ENCODE measurements around the gene TSPAN9.

TSPAN9 gene

GRCh38 chr12:3316776-3317480, 239.7 kb downstream of the TSPAN9 start:
- DNase-seq (ENCODE audit: low read depth): no peak

- DNase-seq (ENCODE audit: low read depth): no peak
Measured at GRCh38 chr12:3317481-3317815, 240.3 kb downstream of the TSPAN9 start.

GRCh38 chr12:3317841-3318501, 240.8 kb downstream of the TSPAN9 start:
- DNase-seq (ENCODE audit: low read depth): no peak

DNA sequence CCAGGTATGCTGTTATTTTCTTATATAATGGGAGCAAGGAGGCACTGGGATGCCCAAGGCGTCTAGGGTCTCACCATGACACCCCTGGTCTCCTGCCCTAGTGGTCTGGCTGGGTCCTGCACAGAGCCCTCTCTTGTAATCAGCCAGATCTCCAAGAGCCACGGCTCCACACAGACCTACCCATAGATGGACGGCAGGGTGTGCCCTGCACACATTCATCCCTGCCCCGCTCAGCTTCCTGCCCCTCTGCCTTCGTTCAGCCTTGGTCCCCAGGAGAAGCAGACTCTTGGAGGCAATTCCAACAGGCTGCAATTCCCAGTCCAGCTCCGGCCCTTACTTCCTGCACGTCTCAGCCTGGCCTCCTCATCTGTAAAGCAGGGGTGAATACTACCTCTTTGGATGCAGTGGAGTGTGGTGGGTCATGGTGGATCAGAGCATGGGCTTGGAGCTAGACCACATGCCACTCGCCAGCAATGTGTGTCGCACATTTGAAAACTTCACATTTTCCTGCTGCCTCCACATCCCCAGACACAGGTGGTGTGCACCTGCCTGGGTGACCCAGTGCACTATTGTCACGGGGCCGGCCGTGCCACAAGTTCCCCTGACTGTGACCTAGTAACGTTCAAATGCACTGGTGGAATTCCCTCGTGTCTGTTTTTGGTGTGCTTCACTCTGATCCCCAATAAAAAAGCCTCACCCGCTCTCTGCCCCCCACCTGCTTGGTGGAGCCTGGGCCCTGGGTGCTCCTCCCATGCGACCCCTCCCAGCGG, 242.7 kb downstream of the TSPAN9 start:
- no peak for DNase-seq (ENCODE audit: low read depth)

DNA sequence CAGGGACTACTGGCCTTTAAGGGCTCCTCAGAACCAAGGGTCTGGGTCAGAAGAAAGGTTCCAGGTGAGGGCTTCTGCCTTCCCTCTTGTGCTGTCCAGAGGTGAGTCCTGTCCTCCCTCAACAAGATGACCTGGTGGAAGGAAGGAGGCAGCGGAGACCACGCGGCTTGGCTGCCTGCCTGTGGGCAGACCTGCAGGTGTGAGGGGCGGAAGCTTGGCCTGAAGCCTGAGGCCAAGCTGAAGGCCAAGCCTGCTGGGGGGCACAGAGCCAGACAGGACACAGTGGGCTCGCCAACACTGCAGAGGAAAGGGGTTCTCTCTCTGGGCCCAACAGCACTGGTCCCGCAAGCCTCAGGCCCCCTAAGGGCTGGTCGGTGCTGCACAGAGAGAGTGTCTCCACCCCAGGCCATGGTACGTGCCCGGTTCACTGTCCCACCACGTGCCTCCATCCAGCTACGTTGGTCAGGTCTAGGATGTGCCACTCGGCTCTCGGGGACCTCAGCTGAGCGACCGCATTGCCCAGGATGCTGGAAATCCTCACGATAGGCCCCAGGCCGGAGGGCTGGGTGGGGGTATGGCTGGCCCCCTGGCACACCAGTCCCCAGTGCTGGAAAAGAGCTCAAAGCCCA, 243.8 kb downstream of the TSPAN9 start:
- DNase-seq (ENCODE audit: low read depth): no peak

- DNase-seq (ENCODE audit: low read depth): no peak
Measured at GRCh38 chr12:3321881-3322280, 244.7 kb downstream of the TSPAN9 start.

- DNase-seq (ENCODE audit: low read depth): no peak
Measured at GRCh38 chr12:3323002-3323685, 246.0 kb downstream of the TSPAN9 start.

- no peak for DNase-seq (ENCODE audit: low read depth)
Measured at GRCh38 chr12:3325736-3326135, 248.6 kb downstream of the TSPAN9 start.

DNA sequence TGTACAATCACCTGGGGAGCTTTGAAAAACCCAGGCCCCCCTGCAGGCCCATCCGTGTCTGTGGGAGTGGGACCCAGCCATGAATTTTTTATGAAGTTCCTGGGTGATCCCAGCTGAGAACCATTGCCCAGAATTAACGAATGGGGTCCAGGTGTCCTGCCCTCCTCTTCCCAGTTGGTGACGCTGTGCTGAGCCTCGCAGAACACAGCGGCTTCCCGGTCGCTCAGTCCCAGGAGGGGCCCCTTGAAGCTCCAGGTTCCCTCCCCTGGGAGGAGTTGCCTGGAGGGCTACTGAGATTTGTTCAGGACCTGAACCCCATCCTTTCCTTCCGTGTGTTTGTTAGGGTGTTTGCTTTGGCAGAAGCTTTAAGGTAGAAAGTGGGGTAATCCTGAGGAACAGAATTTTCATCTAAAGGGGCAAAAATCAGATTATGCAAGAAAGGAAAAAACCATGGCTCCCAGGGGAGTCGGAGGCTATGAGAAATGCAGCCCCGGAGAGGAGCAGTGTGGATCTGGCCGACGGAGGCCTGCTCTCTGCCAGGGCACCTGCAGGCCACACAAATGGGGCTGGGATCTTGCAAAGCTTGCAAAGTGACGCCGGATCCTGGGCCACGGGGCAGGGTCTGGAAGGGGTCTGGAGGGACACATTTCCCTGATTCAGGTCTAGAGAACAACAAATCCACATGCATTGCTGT, 249.1 kb downstream of the TSPAN9 start:
- DNase-seq (ENCODE audit: low read depth): no peak

DNA sequence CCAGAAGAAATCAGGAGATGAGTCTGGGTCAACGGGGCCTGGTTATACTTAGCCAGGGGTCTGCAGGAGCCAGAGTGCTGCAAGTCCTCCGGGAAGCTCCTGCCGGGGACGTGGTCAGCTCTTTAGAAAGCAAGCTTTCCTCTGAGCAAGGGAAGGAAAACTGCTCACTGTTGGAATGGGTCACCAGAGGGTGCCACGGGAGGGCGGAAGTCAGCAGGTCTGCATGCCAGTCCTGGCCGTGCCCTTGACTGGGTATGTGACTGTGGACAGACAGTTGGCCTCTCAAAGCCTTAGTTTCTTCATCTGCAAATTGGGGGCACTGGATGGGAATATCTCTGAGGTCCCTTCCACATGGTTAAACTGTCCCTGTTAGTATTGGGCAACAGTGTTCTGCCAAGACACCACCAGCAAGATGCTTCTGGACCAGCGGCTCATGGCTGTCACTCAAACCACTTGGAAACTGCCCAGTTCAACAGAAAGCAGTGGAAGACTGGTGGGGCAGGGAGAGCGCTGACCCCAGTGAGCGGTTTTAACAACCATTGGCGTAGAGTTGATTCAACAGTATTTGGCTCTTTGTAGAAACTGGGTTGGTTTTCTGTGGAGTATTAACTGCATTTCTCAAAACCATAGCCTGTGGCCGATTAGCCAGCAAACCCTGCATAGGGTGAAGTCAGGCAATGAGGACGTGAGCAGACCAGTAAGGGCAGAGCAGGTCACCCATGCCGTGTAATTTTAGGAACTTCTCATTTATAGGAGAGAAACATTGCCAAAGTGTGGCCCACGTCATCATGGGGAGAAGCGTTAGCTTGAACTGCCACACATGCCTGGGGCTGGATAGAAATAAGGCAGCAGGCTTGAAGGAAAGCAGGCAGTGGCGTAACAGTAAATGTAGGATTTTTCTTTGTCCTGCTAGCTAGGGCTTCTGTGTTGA, 249.9 kb downstream of the TSPAN9 start:
- no peak for DNase-seq (ENCODE audit: low read depth)

DNA sequence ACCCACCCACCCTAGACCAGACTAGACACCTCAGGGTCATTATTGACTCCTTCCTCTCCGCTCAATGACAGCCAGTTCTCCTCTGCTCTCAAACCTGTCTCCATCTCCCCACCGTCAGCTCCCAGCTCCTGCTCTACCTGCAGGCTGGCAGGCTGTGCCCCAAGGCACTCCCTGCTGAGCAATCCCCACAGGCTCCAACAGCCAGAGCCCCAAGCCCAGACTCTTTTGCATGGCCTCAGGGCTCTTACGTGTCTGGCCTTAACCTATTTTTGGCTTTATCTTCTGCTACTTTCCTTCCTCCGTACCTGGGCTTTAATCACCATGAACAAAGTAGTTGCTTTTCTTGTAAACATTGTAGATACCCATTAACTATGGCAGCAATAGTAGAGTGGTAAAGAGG, 250.9 kb downstream of the TSPAN9 start:
- DNase-seq (ENCODE audit: low read depth): no peak

DNA sequence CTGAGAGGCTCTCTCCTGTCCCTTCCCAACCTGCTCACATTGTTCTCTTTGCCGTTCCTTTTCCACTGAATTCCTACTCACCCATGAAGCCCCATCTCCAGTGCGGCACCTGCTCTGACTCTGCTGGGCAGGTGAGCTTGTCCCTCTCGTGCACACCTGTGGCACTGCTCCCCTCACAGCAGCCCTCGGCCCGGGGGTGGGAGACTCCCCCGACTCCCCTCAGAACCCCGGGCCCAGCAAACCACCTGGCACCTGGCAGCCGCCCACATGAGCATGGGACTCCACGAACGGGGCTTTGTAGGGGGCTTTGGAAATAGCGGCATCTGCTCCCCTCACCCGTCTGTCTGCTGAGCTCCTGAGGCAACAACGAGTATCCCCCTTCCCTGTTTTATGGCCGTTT, 251.4 kb downstream of the TSPAN9 start:
- DNase-seq (ENCODE audit: low read depth): no peak

DNA sequence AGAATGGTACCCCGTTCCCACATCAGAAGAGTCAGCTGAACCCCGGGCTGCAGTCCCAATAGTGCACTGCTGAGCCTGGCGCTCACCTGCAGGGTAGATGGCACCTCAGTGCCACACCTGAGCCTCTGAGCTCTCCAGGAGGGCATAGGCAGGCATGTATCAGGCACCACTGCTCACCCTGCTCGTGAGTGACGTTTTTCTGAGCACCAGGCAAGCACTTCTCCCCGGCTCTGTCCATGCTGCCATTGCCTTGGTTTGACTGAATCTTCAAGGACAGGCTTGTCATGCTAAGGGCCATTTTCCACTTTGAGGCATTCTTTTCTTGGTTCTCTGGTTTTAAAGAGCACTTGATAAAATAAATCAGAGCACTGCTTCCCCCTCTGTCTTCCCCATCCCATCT, 252.2 kb downstream of the TSPAN9 start:
- DNase-seq (ENCODE audit: low read depth): no peak

DNA sequence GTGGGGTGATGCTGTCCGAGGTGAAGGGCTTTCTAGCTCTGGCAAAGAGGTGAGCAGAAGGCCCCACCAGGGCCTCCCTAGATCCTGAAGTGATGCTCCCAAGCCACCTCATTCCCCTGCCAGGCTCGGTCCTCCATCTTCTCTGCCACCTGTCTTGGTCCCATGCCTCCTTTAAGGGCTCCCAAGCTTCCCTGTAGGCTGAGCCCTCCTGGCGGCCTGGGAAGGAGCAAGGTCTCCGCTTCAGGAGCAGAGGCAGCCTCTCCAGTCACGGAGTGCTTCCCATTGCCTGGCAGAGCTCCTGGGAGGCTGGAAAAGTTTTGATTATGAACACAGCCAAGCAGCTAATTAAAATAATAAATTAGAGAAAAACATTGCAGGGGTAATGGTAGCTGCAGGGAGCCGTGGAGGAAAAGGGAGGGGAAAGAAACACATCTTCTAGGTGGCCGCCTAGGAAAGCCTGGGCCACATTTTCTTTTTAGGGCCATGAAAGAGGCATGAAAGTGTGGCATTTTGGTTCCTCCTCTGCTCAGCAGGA, 253.9 kb downstream of the TSPAN9 start:
- DNase-seq (ENCODE audit: low read depth): no peak

- peak; percentile 39 for DNase-seq (ENCODE audit: low read depth)
Measured at GRCh38 chr12:3332188-3332587, 255.0 kb downstream of the TSPAN9 start.

GRCh38 chr12:3333583-3333982, 256.4 kb downstream of the TSPAN9 start:
- peak; percentile 59 for DNase-seq (ENCODE audit: low read depth)

DNA sequence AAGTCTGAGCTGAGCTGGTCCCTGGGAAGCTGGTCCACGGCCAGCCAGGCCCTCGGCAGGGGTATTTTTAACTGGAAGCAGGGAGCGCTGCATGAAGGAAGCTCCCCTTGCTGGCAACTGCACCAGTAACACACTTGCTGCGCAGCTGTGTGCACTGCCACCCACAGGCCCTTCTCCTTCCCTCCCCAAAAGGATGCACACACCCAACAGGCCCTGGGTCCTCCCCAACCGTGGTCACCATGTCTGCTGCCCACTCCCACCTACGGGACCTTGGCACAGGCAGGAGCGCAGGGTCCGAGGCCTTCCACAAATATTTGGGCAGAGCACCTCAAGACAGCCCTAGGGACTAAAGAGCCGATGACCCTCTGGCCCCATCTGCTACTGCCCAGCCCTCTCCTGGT, 256.8 kb downstream of the TSPAN9 start:
- no peak for DNase-seq (ENCODE audit: low read depth)

GRCh38 chr12:3335078-3335487, 257.9 kb downstream of the TSPAN9 start:
- DNase-seq (ENCODE audit: low read depth): no peak
